ENCODE data around the gene NR4A1.

Gene NR4A1

DNA sequence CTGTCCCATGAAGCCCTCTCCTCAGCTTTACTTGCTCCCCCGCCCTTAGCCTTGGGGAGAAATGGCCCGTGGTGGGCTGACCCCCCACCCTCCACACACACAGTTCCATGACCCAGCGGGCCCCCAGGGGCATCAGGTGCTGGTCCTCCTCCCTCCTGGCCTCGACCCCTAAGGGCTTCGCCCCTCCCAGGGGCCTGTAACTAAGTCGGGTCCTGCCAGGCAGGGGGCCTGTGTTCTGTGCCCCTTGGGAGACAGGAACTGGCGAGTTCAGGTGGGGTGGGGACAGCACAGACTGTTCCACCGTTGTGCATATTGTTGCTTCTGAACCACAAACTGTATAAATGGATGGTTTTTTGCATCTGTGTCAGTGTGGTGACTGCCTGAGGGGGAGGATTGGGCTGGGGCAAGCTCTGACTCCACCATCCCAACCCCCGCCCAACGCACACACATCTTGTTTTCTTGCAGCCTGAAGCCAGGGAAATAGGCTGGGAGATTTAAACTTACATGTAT, 35.7 kb upstream of the NR4A1 start:
- no peak for DNase-seq (ENCODE audit: low read depth, low spot score)
- H3K27ac ChIP-seq: no peak overlapping the region

DNA sequence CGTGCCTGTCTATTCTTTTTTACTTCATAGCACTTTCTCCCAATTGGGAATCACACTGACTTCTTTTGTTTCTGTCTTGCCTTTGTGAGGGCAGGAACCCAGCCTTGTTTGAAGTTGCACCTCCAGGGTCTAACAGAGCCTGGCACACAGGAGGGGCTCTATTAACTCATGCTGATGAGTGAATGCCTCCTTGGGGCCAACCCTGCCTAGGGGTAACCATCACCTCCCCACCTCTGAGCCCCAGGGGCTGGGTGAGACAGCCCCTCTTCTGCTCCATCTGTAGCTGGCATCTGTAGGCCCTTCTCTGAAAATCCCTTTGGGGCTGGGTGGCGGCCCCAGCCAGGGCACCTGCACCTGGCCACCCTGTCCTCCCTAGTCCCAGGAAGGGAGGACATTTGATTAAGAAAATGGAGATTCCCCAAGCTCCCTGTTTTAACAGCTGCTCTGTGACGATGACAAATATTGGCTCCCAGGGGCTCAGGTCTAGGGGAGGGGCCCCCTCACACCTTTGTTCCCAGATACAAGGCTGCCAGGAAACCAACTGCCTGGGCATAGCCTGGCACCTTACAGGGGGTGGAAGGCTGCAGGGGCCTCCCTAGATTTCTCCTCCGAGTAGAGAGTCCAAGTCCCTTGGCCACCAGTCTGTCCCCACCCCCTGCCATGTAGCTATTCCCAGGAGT, 32.7 kb upstream of the NR4A1 start:
- no peak for DNase-seq (ENCODE audit: low read depth, low spot score)

DNA sequence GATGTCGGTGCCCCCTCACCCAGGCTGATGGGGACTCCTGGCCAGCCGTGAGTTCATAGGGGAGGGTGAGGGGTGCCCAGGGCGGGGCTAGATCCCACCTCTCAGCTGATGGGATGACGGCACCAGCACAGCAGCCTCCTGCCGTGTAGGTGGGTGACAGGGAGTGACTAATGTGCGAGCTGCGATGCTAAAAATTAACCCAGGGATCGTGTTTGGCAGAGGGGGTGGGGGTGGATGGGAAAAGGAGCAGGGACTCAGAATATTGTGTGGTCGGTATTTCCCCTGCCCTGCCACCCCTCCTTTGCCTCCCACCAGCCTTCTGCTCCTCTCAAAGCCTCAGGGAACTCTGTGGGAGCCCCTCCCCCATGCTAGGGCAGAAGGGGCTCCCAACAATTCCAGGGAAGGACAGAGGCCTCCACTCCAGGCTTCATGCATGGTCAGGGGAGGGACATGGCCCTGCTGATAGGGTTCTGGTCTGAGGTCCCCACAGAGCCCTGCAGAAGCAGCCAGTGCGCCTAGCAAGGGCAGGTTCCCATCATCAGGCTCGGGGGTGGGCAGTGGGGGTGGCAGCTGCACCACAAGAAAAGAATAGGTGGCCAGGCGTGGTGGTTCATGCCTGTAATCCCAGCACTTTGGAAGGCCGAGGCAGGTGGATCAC, 32.0 kb upstream of the NR4A1 start:
- no peak overlapping the region for H3K27ac ChIP-seq
- no peak for DNase-seq (ENCODE audit: low read depth, low spot score)

More for the DNA sequence above, 32.7 kb upstream of the NR4A1 start:
- H3K27ac ChIP-seq: no peak overlapping the region

DNA sequence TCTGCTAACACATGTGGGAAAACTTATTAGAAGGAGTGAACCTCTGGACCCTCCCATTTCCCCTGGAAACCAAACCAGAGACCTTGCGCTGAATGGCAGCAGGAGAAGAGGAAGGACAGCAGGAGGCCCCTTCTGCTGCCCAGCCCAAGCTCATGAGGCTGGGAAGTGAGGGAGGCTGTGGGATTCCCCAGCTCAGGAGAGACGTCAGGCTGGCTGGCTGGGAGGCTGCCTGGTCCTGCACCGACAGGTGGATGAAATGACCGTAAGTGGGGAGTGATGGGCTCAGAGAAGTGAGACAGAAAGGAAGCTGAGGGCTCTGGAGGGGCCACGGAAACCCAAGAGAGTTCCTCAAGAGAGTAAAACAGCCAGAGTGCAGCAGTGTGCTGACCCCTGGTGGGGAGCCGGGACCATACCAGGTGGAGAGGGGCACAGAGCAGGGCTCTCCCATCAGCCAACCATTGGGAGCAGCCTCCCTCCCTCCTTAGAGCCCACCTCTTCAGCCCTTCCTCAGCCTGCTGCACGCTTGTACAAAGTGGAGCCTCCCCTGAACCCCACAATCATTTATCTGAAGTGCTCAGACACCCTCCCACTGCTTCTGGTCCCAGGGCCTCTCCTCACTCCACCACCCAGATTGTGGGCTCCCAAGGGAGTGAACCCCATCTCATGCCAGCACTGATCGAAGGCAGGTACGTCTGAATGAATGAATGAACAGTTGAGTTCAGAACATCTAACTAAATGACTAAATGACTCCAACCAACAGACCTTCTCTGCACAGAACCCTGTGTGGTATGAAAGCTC, 30.5 kb upstream of the NR4A1 start:
- H3K27ac ChIP-seq: no peak overlapping the region
- DNase-seq (ENCODE audit: low read depth, low spot score): no peak

DNA sequence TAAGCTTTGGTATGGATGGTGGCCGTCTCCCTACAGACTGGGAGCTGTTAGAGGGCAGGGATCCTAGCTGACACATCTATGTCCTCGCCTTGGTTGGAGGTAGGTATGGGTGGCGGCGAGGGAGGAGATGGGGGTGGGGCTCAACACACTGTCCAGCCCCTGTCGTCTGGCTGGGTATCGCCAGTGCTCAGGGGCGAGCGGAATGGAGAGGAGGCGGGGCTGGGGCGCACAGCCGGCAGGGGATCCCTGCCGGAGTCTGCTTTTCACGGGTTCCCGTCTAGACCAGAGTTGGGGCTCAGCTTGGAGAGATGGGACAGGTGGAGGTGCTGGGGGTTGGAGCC, 28.4 kb upstream of the NR4A1 start:
- DNase-seq (ENCODE audit: low read depth, low spot score): no peak
- H3K27ac ChIP-seq: no peak overlapping the region

GRCh38 chr12:52023182-52023975, 27.9 kb upstream of the NR4A1 start:
- no peak overlapping the region for H3K27ac ChIP-seq
- DNase-seq (ENCODE audit: low read depth, low spot score): no peak

DNA sequence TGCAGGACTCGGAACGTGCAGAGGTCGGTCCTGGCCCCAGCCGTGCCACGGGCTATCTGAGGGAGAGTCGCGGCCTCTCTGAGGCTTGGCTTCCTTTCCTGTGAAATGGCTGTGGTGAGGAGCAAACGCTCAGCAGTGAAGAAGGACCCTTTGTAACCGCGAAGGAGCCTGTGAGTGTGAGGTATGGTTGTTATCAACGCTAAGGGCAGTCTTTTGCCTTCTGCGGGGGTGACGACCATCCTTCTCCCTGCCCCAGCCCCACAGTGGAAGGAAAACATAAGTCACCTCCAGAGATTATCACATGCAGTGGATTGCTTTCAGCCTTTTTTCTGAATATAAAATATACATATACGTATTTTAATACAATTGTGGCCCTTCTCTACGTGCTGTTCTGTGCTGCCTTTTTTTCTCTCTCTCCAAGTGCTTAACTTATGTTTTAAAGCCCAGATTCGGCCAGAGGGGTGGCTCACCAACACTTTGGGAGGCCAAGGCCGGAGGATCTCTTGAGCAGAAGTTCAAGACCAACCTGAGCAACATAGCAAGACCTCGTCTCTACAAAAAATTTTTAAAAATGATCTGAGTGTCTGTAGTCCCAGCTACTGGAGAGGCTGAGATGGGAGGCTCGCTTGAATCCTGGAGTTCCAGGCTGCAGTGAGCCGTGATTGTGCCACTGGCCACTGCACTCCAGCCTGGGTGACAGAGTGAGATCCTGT, 27.1 kb upstream of the NR4A1 start:
- no peak for DNase-seq (ENCODE audit: low read depth, low spot score)
- no peak overlapping the region for H3K27ac ChIP-seq

- no peak overlapping the region for H3K27ac ChIP-seq
These were observed 26.4 kb upstream of the NR4A1 start for GRCh38 chr12:52024845-52025230.

GRCh38 chr12:52026263-52026662, 25.0 kb upstream of the NR4A1 start:
- no peak for DNase-seq (ENCODE audit: low read depth, low spot score)
- H3K27ac ChIP-seq: no peak overlapping the region

More at GRCh38 chr12:52024845-52025230, 26.4 kb upstream of the NR4A1 start:
- no peak for DNase-seq (ENCODE audit: low read depth, low spot score)

GRCh38 chr12:52027085-52027843, 24.0 kb upstream of the NR4A1 start:
- DNase-seq (ENCODE audit: low read depth, low spot score): no peak
- H3K27ac ChIP-seq: no peak overlapping the region

GRCh38 chr12:52029685-52030084, 21.6 kb upstream of the NR4A1 start:
- no peak for DNase-seq (ENCODE audit: low read depth, low spot score)
- no peak overlapping the region for H3K27ac ChIP-seq

GRCh38 chr12:52032446-52032803, 18.8 kb upstream of the NR4A1 start:
- H3K27ac ChIP-seq: no peak overlapping the region
- DNase-seq (ENCODE audit: low read depth, low spot score): no peak

DNA sequence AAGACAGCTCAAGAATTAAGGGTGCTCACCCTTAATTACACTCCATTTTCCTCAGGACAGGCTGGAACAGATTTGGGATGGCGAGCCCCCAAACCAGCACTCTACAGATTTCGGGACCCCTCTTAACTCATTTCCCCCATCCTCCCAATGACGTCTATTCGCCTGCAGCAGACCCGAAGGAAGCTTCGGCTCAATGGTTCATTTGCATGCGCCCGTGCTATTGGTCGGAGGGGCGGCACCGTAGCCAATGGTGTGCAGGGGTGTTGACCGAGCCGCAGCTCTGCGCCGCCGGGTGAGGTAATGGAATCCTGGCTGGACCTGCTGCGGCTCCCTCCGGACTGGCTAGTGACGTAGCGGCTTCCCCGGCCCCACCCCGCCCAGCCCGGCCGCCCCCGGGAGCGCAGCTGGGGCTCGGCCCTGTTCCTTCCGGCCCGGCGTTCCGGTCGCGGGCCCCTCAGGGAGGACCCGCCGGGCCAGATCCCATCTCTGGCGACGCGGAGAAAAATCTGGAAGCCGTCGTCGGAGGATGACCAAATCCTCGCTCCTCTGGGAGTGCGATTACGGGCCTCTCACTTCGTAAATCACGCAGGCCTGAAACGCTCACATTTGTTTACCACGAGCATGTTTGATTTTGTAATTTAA, 18.3 kb upstream of the NR4A1 start:
- DNase-seq (ENCODE audit: low read depth, low spot score): peak; percentile 77
- peak overlapping the region; percentile 44 for H3K27ac ChIP-seq

- no peak for DNase-seq (ENCODE audit: low read depth, low spot score)
- H3K27ac ChIP-seq: peak overlapping the region; percentile 44
These were observed 17.6 kb upstream of the NR4A1 start for GRCh38 chr12:52033446-52034140.

DNA sequence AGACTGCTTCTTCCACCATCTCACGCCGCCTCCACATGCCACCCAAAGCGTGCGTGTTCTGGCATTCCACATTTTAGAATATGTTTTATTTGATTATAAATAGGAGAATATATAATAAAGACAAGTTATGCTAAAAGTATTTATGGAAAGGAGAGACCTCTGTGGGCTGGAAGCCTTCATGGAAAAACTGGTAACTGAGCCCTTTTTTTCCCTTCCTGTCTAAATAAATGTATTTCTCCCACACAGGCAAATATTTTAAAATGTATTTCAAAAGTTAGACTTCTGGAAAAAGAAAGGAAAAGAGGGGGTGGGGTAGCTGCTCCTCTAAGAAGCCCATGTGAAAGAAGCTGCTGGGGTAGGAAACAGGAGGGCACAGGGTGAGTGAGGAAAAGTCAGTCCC, 16.1 kb upstream of the NR4A1 start:
- DNase-seq (ENCODE audit: low read depth, low spot score): no peak
- no peak overlapping the region for H3K27ac ChIP-seq

GRCh38 chr12:52035926-52036325, 15.3 kb upstream of the NR4A1 start:
- no peak overlapping the region for H3K27ac ChIP-seq
- no peak for DNase-seq (ENCODE audit: low read depth, low spot score)

DNA sequence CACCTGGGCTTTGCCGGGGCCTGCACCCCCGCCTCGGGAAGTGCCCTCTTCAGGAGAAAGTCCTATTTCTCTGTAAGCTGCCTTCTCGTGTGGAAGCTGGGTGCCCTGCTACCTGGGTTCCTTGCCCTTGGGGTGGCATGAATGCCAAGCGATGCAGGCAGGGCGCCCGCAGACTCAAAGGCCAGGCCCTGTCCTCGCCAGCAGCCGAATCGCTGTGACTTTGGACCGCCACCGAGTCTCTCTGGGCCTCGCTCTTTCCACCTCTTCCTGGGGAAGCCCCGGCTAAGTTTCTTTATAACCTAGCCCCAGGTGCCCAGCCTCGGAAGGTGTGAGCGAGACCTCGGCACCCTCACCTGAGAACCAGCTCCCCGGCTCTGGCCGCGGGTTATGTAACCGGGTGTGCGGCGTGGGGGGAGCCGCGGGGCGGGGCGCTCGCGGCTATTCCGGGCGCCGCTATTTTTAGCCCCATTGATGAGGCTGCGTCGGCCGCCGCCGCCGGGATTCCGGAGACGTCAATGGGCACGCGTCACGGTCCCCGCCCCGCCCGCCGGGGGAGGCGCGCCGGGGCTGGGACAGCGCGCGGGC, 14.6 kb upstream of the NR4A1 start:
- H3K27ac ChIP-seq: peak overlapping the region; percentile 18
- no peak for DNase-seq (ENCODE audit: low read depth, low spot score)

All from epithelial cell of prostate (primary cell).